HepG2 (cell line): Measurements from ENCODE around the gene TBC1D10B. TPM values are rescaled to one million over a fixed set of nuclear protein-coding genes. Genes with fewer than 3 reads are reported as not detected.

Experiments used
- FIP1L1 ChIP-seq: fragments of 200-400 bp; formaldehyde crosslinking; IDR thresholded peaks from 2 replicates; pipeline ENCODE4 v1.6.1; 2018; ENCODE audit warnings: low read depth, mild to moderate bottlenecking, low read length, moderate library complexity, borderline replicate concordance; ENCODE audit not compliant: insufficient read depth
- IRX3 ChIP-seq: sonication (generic); formaldehyde crosslinking; IDR thresholded peaks from 2 replicates; pipeline ENCODE4 v1.8.1; 2023; ENCODE audit warnings: mild to moderate bottlenecking, low read depth, missing genetic modification reagents, borderline replicate concordance
- NCOA1 ChIP-seq: sonication (generic); formaldehyde crosslinking; IDR thresholded peaks from 2 replicates; pipeline ENCODE4 v1.9.0; 2021; ENCODE audit warnings: missing genetic modification reagents
- NRL ChIP-seq: sonication (generic); formaldehyde crosslinking; IDR thresholded peaks from 2 replicates; pipeline ENCODE4 v1.5.0; 2020; ENCODE audit warnings: missing genetic modification reagents, mild to moderate bottlenecking, moderate library complexity, borderline replicate concordance
- RFXANK ChIP-seq: IDR thresholded peaks from 2 replicates; pipeline ENCODE4 v1.6.1; 2016
- SIN3A ChIP-seq: IDR thresholded peaks from 2 replicates; pipeline ENCODE4 v1.6.1; 2011; ENCODE audit warnings: low read depth, mild to moderate bottlenecking, control low read depth, low read length, borderline replicate concordance
- SRSF9 ChIP-seq: fragments of 200-400 bp; formaldehyde crosslinking; IDR thresholded peaks from 2 replicates; pipeline ENCODE4 v1.6.1; 2018; ENCODE audit warnings: borderline replicate concordance, mild to moderate bottlenecking, low read depth, low read length; ENCODE audit not compliant: insufficient read depth, poor library complexity, severe bottlenecking
- ZBTB21 ChIP-seq: sonication (generic); formaldehyde crosslinking; IDR thresholded peaks from 2 replicates; pipeline ENCODE4 v1.4.0; 2020; ENCODE audit warnings: missing genetic modification reagents
- ZBTB38 ChIP-seq: sonication (generic); formaldehyde crosslinking; IDR thresholded peaks from 2 replicates; pipeline ENCODE4 v1.5.1; 2020; ENCODE audit warnings: mild to moderate bottlenecking, missing genetic modification reagents
- ZFP82 ChIP-seq: sonication (generic); formaldehyde crosslinking; IDR thresholded peaks from 2 replicates; pipeline ENCODE4 v1.5.1; 2020; ENCODE audit warnings: mild to moderate bottlenecking, missing genetic modification reagents, borderline replicate concordance
- ZNF256 ChIP-seq: sonication (generic); formaldehyde crosslinking; conservative IDR thresholded peaks from 2 replicates; pipeline ENCODE4 v1.4.0; 2020; ENCODE audit warnings: missing genetic modification reagents
- ZNF30 ChIP-seq: sonication (generic); formaldehyde crosslinking; IDR thresholded peaks from 2 replicates; pipeline ENCODE4 v1.5.0; 2020; ENCODE audit warnings: mild to moderate bottlenecking, missing genetic modification reagents
- ZNF616 ChIP-seq: sonication (generic); formaldehyde crosslinking; IDR thresholded peaks from 2 replicates; pipeline ENCODE4 v1.5.0; 2020; ENCODE audit warnings: low read depth, mild to moderate bottlenecking, missing genetic modification reagents
- ZNF737 ChIP-seq: sonication (generic); formaldehyde crosslinking; IDR thresholded peaks from 2 replicates; pipeline ENCODE4 v1.5.0; 2020; ENCODE audit warnings: missing genetic modification reagents, mild to moderate bottlenecking, borderline replicate concordance
- ZNF768 ChIP-seq: sonication (generic); formaldehyde crosslinking; IDR thresholded peaks from 2 replicates; pipeline ENCODE4 v1.4.0; 2020; ENCODE audit warnings: missing genetic modification reagents
- ZNF775 ChIP-seq: sonication (generic); formaldehyde crosslinking; IDR thresholded peaks from 2 replicates; pipeline ENCODE4 v1.4.0; 2020; ENCODE audit warnings: missing genetic modification reagents, mild to moderate bottlenecking, moderate library complexity, borderline replicate concordance
- ZNF790 ChIP-seq: sonication (generic); formaldehyde crosslinking; IDR thresholded peaks from 2 replicates; pipeline ENCODE4 v1.8.0; 2022; ENCODE audit warnings: missing genetic modification reagents, mild to moderate bottlenecking, borderline replicate concordance
- polyA plus RNA-seq, 8 experiments: library from polyadenylated mRNA; depleted of rRNA in 3 of 8; stranded (reverse) in 7 of 8; unstranded in 1 of 8; fragments of >200 nt; fragmentation: Illumina TruSeq in 4 of 8; extraction: Trizol in 4 of 8; gene quantifications; 2 replicates each; pipeline versions ENCODE4 v1.2.1 to v1.2.3, GENCODE V29; 2011 to 2016; ENCODE audit warnings: low read depth in 4 of 8, missing spikeins in 1 of 8, mixed read lengths in 1 of 8; ENCODE audit not compliant: insufficient read depth in 1 of 8
- total RNA-seq, 5 experiments: library from RNA; depleted of rRNA; stranded (reverse); fragments of >200 nt; fragmentation: Illumina TruSeq; extraction: Trizol; gene quantifications; 2 replicates each; pipeline ENCODE4 v1.2.3, GENCODE V29; 2016; ENCODE audit warnings: low read depth in 1 of 5
- TF ChIP-seq, protein P1 (sequence below): sonication (generic); formaldehyde crosslinking; IDR thresholded peaks from 2 replicates; pipeline ENCODE4; 2020; ENCODE audit warnings: missing genetic modification reagents, mild to moderate bottlenecking, borderline replicate concordance
- TF ChIP-seq, protein P2 (sequence below): sonication (generic); formaldehyde crosslinking; IDR thresholded peaks from 2 replicates; pipeline ENCODE4 v1.4.0; 2020; ENCODE audit warnings: mild to moderate bottlenecking, low read depth, missing genetic modification reagents
- TF ChIP-seq, protein P3 (sequence below): sonication (generic); IDR thresholded peaks from 2 replicates; pipeline ENCODE4 v1.6.1; 2016; ENCODE audit warnings: low read depth, borderline replicate concordance
- TF ChIP-seq, protein P4 (sequence below): sonication (generic); formaldehyde crosslinking; IDR thresholded peaks from 2 replicates; pipeline ENCODE4 v1.5.1; 2020; ENCODE audit warnings: missing genetic modification reagents, mild to moderate bottlenecking, borderline replicate concordance

The TBC1D10B gene
- total and polyA plus RNA-seq, 2 of the 13 experiments (the other 11 are each of a cell fraction or from before 2014, with no cell fraction given) = 15.7 to 24.8 TPM

DNA sequence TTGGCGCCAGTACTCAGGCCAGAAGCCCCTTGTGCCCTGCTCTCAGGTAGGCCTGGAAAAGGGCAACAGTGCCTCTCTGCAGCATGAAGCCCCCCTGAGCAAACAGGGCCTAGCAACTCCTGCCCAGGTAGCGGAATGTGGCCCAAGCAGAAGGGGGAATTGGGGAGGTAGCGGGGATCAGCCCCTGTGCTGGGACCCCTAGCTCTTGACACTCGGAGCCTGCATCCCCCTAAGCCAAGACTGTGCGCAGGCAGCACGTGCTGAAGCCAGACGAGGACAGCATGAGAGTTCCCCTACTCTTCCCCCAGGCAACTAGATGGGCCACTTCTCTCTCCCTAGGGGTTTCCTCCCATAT, 14.4 kb downstream of the TBC1D10B start (continued):
- TF ChIP-seq, protein P1, sequence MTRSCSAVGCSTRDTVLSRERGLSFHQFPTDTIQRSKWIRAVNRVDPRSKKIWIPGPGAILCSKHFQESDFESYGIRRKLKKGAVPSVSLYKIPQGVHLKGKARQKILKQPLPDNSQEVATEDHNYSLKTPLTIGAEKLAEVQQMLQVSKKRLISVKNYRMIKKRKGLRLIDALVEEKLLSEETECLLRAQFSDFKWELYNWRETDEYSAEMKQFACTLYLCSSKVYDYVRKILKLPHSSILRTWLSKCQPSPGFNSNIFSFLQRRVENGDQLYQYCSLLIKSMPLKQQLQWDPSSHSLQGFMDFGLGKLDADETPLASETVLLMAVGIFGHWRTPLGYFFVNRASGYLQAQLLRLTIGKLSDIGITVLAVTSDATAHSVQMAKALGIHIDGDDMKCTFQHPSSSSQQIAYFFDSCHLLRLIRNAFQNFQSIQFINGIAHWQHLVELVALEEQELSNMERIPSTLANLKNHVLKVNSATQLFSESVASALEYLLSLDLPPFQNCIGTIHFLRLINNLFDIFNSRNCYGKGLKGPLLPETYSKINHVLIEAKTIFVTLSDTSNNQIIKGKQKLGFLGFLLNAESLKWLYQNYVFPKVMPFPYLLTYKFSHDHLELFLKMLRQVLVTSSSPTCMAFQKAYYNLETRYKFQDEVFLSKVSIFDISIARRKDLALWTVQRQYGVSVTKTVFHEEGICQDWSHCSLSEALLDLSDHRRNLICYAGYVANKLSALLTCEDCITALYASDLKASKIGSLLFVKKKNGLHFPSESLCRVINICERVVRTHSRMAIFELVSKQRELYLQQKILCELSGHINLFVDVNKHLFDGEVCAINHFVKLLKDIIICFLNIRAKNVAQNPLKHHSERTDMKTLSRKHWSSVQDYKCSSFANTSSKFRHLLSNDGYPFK = peak; percentile 84
- no peak; the same call in 1 of the 2 replicates for TF ChIP-seq FIP1L1
- TF ChIP-seq, protein P2, sequence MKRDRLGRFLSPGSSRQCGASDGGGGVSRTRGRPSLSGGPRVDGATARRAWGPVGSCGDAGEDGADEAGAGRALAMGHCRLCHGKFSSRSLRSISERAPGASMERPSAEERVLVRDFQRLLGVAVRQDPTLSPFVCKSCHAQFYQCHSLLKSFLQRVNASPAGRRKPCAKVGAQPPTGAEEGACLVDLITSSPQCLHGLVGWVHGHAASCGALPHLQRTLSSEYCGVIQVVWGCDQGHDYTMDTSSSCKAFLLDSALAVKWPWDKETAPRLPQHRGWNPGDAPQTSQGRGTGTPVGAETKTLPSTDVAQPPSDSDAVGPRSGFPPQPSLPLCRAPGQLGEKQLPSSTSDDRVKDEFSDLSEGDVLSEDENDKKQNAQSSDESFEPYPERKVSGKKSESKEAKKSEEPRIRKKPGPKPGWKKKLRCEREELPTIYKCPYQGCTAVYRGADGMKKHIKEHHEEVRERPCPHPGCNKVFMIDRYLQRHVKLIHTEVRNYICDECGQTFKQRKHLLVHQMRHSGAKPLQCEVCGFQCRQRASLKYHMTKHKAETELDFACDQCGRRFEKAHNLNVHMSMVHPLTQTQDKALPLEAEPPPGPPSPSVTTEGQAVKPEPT (CRISPR knock-in tag) = no peak
- TF ChIP-seq RFXANK (CRISPR knock-in tag) = no peak
- peak; percentile 12; the same call in 1 of the 2 replicates for TF ChIP-seq ZBTB38 (CRISPR knock-in tag)
- TF ChIP-seq, protein P3, sequence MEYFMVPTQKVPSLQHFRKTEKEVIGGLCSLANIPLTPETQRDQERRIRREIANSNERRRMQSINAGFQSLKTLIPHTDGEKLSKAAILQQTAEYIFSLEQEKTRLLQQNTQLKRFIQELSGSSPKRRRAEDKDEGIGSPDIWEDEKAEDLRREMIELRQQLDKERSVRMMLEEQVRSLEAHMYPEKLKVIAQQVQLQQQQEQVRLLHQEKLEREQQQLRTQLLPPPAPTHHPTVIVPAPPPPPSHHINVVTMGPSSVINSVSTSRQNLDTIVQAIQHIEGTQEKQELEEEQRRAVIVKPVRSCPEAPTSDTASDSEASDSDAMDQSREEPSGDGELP = no peak
- TF ChIP-seq ZNF30 (CRISPR knock-in tag) = peak; percentile 84; the same call in 1 of the 2 replicates
- TF ChIP-seq SRSF9 = no peak
- TF ChIP-seq, protein P4, sequence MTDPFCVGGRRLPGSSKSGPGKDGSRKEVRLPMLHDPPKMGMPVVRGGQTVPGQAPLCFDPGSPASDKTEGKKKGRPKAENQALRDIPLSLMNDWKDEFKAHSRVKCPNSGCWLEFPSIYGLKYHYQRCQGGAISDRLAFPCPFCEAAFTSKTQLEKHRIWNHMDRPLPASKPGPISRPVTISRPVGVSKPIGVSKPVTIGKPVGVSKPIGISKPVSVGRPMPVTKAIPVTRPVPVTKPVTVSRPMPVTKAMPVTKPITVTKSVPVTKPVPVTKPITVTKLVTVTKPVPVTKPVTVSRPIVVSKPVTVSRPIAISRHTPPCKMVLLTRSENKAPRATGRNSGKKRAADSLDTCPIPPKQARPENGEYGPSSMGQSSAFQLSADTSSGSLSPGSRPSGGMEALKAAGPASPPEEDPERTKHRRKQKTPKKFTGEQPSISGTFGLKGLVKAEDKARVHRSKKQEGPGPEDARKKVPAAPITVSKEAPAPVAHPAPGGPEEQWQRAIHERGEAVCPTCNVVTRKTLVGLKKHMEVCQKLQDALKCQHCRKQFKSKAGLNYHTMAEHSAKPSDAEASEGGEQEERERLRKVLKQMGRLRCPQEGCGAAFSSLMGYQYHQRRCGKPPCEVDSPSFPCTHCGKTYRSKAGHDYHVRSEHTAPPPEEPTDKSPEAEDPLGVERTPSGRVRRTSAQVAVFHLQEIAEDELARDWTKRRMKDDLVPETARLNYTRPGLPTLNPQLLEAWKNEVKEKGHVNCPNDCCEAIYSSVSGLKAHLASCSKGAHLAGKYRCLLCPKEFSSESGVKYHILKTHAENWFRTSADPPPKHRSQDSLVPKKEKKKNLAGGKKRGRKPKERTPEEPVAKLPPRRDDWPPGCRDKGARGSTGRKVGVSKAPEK = 0 out of 2 replicates have a peak, but pooled peaks have one; percentile 34
- 0 out of 2 replicates have a peak, but pooled peaks have one; percentile 13 for TF ChIP-seq SIN3A
- TF ChIP-seq ZBTB21 (CRISPR knock-in tag) = no peak
- TF ChIP-seq NRL (CRISPR knock-in tag) = 0 out of 2 replicates have a peak, but pooled peaks have one; percentile 15
- TF ChIP-seq ZFP82 (CRISPR knock-in tag) = 0 out of 2 replicates have a peak, but pooled peaks have one; percentile 24
- peak; percentile 58; the same call in 1 of the 2 replicates for TF ChIP-seq ZNF790 (CRISPR knock-in tag)
- TF ChIP-seq NCOA1 (CRISPR knock-in tag) = no peak; the same call in 1 of the 2 replicates
- no peak for TF ChIP-seq ZNF775 (CRISPR knock-in tag)
- TF ChIP-seq IRX3 = no peak
- no peak for TF ChIP-seq ZNF737 (CRISPR knock-in tag)
- 0 out of 2 replicates have a peak, but pooled peaks have one; percentile 59 for TF ChIP-seq ZNF616
- peak; percentile 5; the same call in 1 of the 2 replicates for TF ChIP-seq ZNF768 (CRISPR knock-in tag)
- TF ChIP-seq ZNF256 (CRISPR knock-in tag) = 0 out of 2 replicates have a peak, but pooled peaks have one; percentile 5
